ENCODE results near the gene FURIN.

Gene FURIN

DNA sequence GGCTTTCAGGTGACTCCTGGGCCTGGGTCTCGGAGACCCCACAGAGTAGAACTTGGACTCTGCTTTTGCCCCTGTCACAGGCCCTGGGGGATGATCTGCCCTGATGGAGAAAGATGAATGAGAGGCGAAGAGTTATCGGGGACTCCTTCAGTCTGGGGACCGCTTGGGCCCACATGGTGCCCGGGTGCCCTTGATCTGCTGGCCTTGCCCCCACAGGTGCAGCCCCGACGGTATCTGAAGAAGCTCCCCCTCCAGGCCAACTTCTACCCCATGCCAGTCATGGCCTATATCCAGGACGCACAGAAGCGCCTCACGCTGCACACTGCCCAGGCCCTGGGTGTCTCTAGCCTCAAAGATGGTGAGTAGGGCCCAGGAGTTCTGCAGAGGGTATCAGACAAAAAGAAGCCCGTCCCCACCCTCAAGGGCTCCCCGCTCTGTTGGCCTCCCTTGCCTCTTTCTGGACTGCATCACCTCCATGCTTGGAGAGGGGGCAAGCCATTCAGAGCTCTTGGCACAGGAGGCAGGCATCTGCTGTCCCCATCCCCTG is 45.1 kb downstream of the FURIN start (continued):
- TF ChIP-seq, protein P1, sequence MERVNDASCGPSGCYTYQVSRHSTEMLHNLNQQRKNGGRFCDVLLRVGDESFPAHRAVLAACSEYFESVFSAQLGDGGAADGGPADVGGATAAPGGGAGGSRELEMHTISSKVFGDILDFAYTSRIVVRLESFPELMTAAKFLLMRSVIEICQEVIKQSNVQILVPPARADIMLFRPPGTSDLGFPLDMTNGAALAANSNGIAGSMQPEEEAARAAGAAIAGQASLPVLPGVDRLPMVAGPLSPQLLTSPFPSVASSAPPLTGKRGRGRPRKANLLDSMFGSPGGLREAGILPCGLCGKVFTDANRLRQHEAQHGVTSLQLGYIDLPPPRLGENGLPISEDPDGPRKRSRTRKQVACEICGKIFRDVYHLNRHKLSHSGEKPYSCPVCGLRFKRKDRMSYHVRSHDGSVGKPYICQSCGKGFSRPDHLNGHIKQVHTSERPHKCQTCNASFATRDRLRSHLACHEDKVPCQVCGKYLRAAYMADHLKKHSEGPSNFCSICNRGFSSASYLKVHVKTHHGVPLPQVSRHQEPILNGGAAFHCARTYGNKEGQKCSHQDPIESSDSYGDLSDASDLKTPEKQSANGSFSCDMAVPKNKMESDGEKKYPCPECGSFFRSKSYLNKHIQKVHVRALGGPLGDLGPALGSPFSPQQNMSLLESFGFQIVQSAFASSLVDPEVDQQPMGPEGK (CRISPR knock-in tag; IDR thresholded peaks at IDR 0.05; ENCODE audit: borderline replicate concordance): no peak
- no peak for TF ChIP-seq GLIS3 (CRISPR knock-in tag; IDR thresholded peaks at IDR 0.05)
- TF ChIP-seq ARNTL (CRISPR knock-in tag; IDR thresholded peaks at IDR 0.05; ENCODE audit: borderline replicate concordance, low read depth): no peak
- TF ChIP-seq ZFP30 (CRISPR knock-in tag; IDR thresholded peaks at IDR 0.05): no peak
- TF ChIP-seq, protein P2, sequence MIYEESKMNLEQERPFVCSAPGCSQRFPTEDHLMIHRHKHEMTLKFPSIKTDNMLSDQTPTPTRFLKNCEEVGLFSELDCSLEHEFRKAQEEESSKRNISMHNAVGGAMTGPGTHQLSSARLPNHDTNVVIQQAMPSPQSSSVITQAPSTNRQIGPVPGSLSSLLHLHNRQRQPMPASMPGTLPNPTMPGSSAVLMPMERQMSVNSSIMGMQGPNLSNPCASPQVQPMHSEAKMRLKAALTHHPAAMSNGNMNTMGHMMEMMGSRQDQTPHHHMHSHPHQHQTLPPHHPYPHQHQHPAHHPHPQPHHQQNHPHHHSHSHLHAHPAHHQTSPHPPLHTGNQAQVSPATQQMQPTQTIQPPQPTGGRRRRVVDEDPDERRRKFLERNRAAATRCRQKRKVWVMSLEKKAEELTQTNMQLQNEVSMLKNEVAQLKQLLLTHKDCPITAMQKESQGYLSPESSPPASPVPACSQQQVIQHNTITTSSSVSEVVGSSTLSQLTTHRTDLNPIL (CRISPR knock-in tag; IDR thresholded peaks at IDR 0.05; ENCODE audit: low read depth): no peak
- TF ChIP-seq ISL1 (CRISPR knock-in tag; IDR thresholded peaks at IDR 0.05): no peak
- TF ChIP-seq, protein P3, sequence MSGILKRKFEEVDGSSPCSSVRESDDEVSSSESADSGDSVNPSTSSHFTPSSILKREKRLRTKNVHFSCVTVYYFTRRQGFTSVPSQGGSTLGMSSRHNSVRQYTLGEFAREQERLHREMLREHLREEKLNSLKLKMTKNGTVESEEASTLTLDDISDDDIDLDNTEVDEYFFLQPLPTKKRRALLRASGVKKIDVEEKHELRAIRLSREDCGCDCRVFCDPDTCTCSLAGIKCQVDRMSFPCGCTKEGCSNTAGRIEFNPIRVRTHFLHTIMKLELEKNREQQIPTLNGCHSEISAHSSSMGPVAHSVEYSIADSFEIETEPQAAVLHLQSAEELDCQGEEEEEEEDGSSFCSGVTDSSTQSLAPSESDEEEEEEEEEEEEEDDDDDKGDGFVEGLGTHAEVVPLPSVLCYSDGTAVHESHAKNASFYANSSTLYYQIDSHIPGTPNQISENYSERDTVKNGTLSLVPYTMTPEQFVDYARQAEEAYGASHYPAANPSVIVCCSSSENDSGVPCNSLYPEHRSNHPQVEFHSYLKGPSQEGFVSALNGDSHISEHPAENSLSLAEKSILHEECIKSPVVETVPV (CRISPR knock-in tag; IDR thresholded peaks at IDR 0.05): no peak

DNA sequence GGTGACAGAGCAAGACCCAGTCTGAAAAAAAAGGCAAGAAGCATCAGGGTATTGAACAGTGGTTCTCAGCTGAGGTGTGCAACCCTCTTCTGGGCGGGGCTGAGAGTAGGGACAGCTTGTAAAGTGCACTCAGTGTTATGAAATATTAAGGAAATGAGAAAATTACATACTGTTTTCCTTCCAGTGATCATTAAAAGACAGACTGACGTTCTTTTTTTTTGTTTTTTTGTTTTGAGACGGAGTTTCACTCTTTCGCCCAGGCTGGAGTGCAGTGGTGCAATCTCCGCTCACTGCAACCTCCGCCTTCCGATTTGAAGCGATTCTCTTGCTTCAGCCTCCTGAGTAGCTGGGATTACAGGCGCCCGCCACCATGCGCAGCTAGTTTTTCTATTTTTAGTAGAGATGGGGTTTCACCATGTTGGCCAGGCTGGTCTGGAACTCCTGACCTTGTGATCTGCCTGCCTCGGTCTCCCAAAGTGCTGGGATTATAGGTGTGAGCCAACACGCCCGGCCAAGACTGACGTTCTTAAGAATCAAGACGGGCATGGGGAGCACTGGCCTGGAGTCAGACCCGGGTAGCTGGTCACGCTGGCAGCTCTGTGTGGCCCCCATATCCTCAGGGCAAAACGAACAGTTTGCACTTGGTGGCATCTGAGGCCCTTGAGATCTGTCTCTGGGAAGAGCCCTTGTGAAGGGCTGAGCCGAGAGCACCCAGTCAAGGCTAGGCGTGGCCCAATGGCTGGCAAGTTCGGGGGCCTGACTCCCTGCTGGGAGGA is 46.1 kb downstream of the FURIN start:
- TF ChIP-seq ZNF70 (CRISPR knock-in tag; IDR thresholded peaks at IDR 0.05) (no peak), ZNF565 (CRISPR knock-in tag; conservative IDR thresholded peaks at IDR 0.05; ENCODE audit: low read depth) (no peak), ISL1 (CRISPR knock-in tag; IDR thresholded peaks at IDR 0.05) (no peak), TCF4 (CRISPR knock-in tag; IDR thresholded peaks at IDR 0.05; ENCODE audit: borderline replicate concordance) (no peak), BACH2 (CRISPR knock-in tag; IDR thresholded peaks at IDR 0.05; ENCODE audit: borderline replicate concordance) (no peak), ZFP30 (CRISPR knock-in tag; IDR thresholded peaks at IDR 0.05) (no peak), TOX (CRISPR knock-in tag; IDR thresholded peaks at IDR 0.05; ENCODE audit: borderline replicate concordance) (no peak), OSR1 (CRISPR knock-in tag; IDR thresholded peaks at IDR 0.05) (no peak), ZFP3 (CRISPR knock-in tag; IDR thresholded peaks at IDR 0.05) (no peak)
- TF ChIP-seq, protein P2 (CRISPR knock-in tag; IDR thresholded peaks at IDR 0.05; ENCODE audit: low read depth): no peak
- TF ChIP-seq, protein P4, sequence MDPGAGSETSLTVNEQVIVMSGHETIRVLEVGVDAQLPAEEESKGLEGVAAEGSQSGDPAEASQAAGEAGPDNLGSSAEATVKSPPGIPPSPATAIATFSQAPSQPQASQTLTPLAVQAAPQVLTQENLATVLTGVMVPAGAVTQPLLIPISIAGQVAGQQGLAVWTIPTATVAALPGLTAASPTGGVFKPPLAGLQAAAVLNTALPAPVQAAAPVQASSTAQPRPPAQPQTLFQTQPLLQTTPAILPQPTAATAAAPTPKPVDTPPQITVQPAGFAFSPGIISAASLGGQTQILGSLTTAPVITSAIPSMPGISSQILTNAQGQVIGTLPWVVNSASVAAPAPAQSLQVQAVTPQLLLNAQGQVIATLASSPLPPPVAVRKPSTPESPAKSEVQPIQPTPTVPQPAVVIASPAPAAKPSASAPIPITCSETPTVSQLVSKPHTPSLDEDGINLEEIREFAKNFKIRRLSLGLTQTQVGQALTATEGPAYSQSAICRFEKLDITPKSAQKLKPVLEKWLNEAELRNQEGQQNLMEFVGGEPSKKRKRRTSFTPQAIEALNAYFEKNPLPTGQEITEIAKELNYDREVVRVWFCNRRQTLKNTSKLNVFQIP (CRISPR knock-in tag; IDR thresholded peaks at IDR 0.05; ENCODE audit: borderline replicate concordance, low read depth): no peak

DNA sequence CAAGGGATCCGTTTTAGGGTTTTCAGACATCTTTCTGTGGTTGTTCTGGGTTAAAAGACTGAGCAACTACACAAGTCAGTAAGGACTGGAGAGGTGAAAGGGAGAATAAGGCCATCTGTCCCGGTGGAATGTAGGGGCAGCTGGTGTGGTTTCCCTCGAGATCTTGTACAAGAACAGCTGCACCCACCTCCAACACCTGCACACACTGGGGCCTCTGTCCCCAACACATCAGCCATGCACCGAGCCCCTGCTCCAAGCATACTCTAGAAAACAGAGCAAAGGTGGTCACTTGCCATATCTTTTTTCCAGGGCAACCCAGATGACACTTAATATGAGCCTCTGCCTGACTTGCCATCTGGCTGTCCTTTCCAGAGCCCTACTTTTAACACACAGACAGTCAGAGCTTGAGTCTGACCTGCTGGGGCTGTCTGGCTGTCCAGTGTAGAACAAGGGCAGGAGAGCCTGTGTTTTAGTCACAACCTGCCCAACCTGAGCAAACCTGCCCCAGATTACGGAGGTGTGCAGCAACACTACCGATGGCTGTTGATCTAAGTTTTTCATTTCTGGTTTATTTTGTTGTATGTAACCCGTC is 46.9 kb downstream of the FURIN start:
- no peak for ATAC-seq
- TF ChIP-seq ZNF70 (CRISPR knock-in tag; IDR thresholded peaks at IDR 0.05): no peak
- TF ChIP-seq TOX (CRISPR knock-in tag; IDR thresholded peaks at IDR 0.05; ENCODE audit: borderline replicate concordance): no peak
- TF ChIP-seq RARB (CRISPR knock-in tag; IDR thresholded peaks at IDR 0.05): no peak
- no peak for TF ChIP-seq ISL1 (CRISPR knock-in tag; IDR thresholded peaks at IDR 0.05)
- TF ChIP-seq ZFP3 (CRISPR knock-in tag; IDR thresholded peaks at IDR 0.05): no peak
- TF ChIP-seq ESRRG (CRISPR knock-in tag; IDR thresholded peaks at IDR 0.05): no peak
- TF ChIP-seq, protein P4 (CRISPR knock-in tag; IDR thresholded peaks at IDR 0.05; ENCODE audit: borderline replicate concordance, low read depth): no peak
- TF ChIP-seq, protein P5, sequence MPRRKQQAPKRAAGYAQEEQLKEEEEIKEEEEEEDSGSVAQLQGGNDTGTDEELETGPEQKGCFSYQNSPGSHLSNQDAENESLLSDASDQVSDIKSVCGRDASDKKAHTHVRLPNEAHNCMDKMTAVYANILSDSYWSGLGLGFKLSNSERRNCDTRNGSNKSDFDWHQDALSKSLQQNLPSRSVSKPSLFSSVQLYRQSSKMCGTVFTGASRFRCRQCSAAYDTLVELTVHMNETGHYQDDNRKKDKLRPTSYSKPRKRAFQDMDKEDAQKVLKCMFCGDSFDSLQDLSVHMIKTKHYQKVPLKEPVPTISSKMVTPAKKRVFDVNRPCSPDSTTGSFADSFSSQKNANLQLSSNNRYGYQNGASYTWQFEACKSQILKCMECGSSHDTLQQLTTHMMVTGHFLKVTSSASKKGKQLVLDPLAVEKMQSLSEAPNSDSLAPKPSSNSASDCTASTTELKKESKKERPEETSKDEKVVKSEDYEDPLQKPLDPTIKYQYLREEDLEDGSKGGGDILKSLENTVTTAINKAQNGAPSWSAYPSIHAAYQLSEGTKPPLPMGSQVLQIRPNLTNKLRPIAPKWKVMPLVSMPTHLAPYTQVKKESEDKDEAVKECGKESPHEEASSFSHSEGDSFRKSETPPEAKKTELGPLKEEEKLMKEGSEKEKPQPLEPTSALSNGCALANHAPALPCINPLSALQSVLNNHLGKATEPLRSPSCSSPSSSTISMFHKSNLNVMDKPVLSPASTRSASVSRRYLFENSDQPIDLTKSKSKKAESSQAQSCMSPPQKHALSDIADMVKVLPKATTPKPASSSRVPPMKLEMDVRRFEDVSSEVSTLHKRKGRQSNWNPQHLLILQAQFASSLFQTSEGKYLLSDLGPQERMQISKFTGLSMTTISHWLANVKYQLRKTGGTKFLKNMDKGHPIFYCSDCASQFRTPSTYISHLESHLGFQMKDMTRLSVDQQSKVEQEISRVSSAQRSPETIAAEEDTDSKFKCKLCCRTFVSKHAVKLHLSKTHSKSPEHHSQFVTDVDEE (CRISPR knock-in tag; IDR thresholded peaks at IDR 0.05): no peak
- TF ChIP-seq BACH2 (CRISPR knock-in tag; IDR thresholded peaks at IDR 0.05; ENCODE audit: borderline replicate concordance): no peak
- no peak for TF ChIP-seq CSDC2 (CRISPR knock-in tag; IDR thresholded peaks at IDR 0.05)
- TF ChIP-seq, protein P3 (CRISPR knock-in tag; IDR thresholded peaks at IDR 0.05): no peak

More for the DNA sequence above, 46.1 kb downstream of the FURIN start:
- no peak for ATAC-seq

Data from SK-N-SH treated with all-trans-retinoic acid at 6 μM for 48 hours (cell line).